Lung microvascular endothelial cell (primary cell): ENCODE results near the gene OBSCN. TPM values are rescaled to one million over a fixed set of nuclear protein-coding genes. Genes with fewer than 3 reads are reported as not detected.

ENCODE experiments used
- DNase-seq, 2 donors: peaks; one replicate each; pipeline versions ENCODE4 v3.0.0 to v3.0.0-alpha.2; 2010; ENCODE audit warnings: low read depth in 2 of 2
- total RNA-seq: library from RNA; depleted of rRNA; stranded (reverse); fragments of >200 nt; gene quantifications from 2 replicates; pipeline ENCODE4 v1.2.1, GENCODE V29; 2014

OBSCN gene
- total RNA-seq, 1 donor from 2014 or later, result 9.5 TPM

DNA sequence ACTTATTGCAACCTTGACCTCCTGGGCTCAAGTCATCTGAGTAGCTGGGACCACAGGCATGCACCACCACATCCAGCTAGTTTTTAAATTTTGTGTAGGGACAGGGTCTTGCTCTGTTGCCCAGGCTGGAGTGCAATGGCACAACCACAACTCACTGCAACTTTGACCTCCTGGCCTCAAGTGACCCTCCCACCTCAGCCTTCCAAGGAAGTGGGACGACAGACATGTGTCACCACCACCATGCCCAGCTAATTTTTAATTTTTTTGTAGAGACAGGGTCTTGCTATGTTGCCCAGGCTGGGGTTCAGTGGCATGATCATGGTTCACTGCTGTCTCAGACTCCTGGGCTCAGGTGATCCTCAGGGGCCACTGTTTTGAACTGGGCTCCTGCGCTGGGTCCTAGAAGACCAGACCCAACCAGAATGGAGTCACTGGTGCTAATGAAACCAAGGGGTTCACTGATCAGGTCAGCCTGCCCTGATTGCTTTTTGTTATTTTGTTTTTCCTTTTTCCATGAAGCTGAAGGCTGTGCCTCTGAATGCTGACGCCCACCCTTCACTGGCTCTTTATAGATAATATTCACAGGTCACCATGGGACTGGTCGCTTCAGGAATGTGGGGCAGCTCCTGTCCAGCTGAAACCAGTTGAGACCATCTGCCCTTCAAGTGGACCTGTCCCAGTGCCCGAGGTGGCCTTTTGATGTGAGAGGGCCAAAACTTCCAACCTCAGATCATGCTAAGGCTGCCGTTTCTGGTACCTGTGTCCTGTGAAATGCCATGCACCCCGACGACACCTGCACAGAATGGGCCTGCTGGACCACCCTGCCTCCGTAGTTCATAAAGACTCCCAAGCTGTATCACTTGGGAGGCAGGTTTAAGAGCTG is 203.9 kb downstream of the OBSCN start:
- DNase-seq, result no peak

DNA sequence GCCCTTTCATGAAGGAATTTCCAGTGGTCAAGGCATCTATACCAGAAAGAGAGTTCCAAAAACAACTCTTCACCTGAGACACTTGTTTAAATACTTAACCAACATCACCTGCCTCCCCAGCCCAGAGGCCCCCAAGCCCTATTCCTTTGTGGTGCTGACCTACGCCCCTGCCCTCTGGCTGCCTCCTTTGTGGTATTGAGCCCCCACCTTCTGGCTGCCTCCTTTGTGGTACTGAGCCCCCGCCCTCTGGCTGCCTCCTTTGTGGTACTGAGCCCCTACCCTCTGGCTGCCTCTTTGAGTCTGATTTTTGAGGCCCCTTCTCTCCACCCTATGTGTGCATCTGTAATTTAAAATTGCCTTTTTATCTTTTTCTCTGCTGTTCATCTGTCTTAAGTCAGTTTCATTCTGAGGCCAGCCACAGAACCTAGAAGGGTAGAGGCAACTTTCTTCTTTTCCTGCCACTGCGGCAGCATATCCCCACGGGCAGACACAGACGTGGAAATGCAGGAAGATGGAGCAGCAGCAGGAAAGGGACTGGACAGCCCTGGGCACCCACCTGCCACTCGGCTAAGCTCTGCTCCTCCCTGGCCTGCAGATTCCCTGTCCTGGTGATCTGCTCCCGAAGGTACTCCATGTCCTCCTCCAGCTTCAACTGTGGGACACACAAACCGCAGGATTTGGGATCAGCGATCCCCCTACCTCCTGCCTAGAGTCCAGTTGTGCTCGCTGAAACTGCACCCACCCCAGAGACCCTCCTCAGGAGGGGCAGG is 205.6 kb downstream of the OBSCN start:
- DNase-seq, result no peak

GRCh38 chr1:228414511-228415211 is 206.8 kb downstream of the OBSCN start:
- DNase-seq, result no peak

- DNase-seq, result no peak
Observed at GRCh38 chr1:228415221-228415620, 207.4 kb downstream of the OBSCN start.

GRCh38 chr1:228415853-228416216 is 208.0 kb downstream of the OBSCN start:
- DNase-seq, result no peak

DNA sequence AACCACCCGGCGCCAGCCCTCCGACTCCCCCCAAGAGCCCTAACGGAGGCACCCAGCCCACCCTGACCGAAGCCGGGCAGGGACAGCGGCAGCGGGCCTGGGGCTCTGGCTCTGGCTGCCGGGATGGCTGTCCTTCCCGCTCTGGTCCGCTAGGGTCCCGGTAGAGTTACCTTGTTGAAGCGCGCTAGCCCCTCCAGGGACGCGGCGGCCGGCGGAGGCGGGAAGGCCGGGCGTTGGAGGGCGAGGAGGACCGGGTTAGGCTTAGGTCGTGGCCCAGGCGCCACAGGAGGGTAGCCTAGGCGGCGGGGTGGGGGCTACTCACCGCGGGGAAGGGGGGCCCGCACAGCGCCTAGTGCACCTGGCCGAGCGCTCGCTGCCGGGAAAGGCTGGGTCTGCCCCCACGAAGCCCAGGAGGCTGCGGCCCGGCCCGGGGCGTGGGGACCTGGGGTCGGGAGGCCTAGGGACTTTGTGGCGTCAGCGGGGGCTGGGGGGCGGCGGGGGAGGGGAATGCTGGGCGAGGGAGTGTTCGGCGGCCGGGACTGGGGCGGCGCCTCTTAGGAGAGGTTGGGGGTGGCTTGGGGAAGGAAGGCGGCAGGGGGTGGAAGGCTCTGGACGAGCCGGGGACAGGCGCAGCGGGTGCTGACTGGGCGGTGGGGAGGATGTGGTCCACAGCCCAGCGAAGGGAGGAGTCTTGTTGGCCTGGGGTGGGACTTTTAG is 208.5 kb downstream of the OBSCN start, which contains the start of gene TRIM17:
Gene TRIM17 (minus strand): TSS at position 645 of the 717 bp plus-strand sequence. CDS start 1,789 bp downstream, outside the sequence.
- peak in 1 of 2 donors; percentile 34 for DNase-seq

- no peak for DNase-seq
Observed at GRCh38 chr1:228417061-228417460, 209.2 kb downstream of the OBSCN start.

DNA sequence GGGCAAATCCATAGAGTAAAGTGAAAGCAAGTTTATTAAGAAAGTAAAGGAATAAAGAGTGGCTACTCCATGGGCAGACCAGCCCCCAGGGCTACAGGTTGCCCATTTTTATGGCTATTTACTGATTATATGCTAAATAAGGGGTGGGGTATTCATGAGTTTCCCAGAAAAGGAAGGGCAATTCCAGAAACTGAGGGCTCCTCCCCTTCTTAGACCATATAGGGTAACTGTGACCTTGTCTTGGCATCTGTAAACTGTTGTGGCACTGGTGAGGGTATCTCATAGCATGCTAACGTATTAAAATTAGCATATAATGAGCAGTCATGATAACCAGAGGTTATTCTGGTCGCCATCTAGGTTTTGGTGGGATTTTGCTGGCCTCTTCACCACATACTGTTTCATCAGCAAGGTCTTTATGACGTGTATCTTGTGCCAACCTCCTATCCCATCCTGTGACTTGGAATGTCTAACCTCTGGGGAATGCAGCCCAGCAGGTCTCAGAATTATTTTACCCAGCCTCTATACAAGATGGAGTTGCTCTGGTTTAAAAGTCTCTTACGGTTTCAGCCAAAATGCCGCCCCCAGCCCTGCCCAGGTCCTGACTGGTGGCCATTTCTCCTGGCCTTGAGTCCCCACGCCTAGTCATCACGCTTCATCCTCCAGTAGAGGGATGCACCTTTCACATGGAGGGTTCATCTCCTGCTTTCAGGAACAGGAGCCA is 209.8 kb downstream of the OBSCN start:
- no peak for DNase-seq

DNA sequence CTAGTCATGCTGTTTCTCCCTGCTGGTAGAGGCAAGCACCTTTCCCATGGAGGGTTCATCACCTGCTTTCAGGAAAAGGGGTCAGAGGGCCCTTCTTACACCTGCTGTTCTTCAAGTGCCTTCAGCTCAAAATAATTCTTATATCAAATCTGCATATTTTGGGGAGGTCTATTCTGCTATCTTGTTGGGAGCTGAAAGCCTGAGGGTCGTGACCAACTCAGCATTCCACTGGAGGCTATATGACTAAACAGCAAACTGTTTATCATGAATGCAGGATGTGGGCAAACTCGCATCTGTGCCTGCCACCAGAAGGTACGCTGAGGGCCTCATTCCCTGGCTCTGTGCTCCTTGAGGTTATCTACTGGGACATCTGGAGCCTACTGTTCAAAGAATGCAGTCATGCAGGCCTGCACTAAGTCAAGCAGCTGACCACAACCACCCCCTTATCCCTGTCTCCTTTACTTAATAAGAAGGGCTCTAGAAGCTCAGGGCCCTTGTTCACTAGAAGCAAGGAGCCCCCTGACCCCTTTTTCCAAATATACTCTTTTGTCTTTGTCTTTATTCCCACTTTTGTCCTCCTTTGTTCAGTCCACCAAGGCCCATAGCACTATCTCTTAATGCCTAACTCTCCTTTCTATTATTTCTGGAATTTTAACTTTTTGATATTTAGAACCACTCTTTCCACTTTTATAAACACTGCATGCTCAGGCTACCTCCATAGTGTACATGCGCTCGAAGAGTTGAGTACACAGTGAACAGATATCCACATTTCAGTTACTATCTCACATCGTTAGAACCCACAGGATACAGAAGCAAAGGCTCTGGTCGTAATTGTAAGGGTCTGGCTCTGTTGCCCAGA is 213.4 kb downstream of the OBSCN start:
- DNase-seq, result no peak

DNA sequence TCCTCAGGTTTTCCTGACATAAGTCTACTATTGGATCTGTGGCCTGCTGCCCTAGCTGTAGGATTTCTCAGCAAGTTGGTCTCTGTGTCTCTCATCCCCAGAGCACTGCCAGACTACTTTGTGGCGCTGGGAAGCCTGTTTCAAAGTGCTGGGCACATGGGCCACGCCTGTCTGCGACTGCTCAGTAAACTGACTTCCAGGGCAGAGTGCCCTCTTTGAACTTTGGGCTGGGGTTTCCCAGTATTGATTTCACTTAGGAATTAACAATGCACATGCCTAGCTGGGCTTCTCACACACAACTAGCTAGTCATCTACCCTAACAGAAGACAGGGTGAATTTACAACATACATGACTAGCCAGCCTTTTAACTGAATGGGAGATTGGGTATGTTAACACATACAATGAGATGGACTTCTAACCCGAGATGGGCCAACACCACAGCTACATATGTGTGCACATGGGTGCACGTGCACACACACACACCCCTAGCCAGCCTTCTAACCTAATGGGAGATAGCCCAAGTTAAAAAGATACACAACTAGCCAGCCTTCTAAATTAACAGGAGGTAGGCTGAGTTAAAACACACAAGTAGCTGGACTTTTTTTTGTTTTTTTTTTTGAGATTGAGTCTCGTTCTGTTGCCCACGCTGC is 215.7 kb downstream of the OBSCN start:
- no peak for DNase-seq

DNA sequence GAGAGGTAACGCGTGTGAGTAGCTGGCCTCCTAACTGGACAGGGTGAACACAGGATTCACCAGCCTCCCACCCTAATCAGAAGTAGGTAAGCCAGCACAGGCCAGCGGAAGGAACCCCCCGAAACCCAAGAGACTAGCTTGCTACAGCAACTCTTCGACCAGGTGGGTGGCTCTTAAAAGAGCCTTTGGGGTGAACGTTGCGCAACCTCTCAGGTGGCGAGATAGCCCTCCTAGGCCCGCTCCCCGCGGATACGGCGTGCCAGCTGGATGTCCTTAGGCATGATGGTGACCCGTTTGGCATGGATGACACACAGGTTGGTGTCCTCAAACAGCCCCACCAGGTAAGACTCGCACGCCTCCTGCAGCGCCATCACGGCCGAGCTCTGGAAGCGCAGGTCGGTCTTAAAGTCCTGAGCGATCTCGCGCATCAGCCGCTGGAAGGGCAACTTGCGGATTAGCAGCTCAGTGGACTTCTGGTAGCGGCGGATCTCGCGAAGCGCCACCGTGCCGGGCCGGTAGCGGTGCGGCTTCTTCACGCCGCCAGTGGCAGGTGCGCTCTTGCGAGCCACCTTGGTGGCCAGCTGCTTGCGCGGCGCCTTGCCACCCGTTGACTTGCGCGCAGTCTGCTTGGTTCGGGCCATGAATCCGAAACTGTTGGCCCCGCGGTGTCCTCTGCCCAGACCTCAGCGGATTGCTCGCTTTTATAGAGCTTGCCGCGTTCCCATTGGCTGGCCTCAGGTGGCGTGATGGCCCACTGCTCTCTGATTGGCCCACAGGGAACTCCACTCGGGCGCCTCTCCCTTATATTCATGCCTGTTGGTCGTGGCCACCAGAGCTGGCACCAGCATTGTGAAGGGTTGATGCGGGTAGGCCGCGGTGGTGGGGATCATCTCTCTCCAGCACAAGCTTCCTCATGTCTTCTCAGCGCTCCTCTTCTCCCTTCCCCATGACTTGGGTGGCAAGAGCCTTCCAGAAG is 217.1 kb downstream of the OBSCN start:
- no peak for DNase-seq

DNA sequence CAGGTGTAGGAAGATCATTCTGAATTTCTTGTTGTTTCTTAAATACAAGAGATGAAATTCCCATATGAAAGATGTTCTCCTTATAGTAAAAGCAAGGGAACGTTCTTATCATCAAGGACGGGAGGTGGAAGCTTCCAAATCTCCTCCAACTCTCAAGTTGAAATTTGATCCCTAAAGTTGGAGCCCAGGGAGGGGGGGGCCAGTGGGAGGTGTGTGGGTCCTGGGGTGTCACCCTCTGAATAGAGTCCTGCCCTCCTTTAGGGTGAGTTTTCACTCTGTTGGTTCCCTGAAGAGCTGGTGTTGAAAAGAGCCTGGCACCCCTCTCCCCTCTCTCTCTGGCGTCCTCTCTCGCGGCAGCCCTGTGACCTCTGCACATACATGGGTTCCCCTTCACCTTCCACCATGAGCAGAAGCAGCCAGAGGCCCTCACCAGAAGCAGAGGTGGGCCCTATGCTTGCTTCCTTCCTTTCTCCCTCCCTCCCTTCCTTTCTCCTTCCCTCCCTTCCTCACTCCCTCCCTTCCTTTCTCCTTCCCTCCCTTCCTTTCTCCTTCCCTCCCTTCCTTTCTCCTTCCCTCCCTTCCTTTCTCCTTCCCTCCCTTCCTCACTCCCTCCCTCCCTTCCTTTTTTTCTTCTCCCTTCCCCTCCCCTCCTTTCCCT is 218.8 kb downstream of the OBSCN start:
- DNase-seq, result no peak

- no peak for DNase-seq
Observed at GRCh38 chr1:228428412-228428811, 220.6 kb downstream of the OBSCN start.
